ENCODE results near the gene MAD2L2. TPM values are rescaled to one million over a fixed set of nuclear protein-coding genes. Genes with fewer than 3 reads are reported as not detected.

The MAD2L2 gene
- total and polyA plus RNA-seq, 9 donors, result 13.0 to 35.9 (median 27.8) TPM

GRCh38 chr1:11640101-11640500 lies 40.8 kb downstream of the MAD2L2 start:
- no peaks in the 10 kb centered on the region for H3K9me3 ChIP-seq
- H3K4me3 ChIP-seq, result no peak overlapping the region
- TF ChIP-seq CTCF (IDR thresholded peaks at IDR 0.05), result no peak
- no peak for TF ChIP-seq POLR2A (IDR thresholded peaks at IDR 0.05)
- TF ChIP-seq EP300 (IDR thresholded peaks at IDR 0.05), result no peak
- H3K27ac ChIP-seq, result no peak overlapping the region
- no peak for DNase-seq
- intact Hi-C loops (cut with DNase I), result loop anchor here in 2 of 4 donors (2.0 to 5.0 kb wide), 2 partner anchors 397 to 398 kb away; no protein-coding TSS in a partner anchor
- H3K27me3 ChIP-seq, result no peaks in the 10 kb centered on the region
- H3K36me3 ChIP-seq, result no peaks in the 10 kb centered on the region
- WGBS, 3 donors, result 53 to 64% (median 56%) methylated on average over 7 of the region's 7 CpGs
- H3K4me1 ChIP-seq (ENCODE audit: insufficient read depth), result no peaks in the 10 kb centered on the region

GRCh38 chr1:11639372-11639771 lies 41.6 kb downstream of the MAD2L2 start:
- no peaks in the 10 kb centered on the region for H3K36me3 ChIP-seq
- no peaks in the 10 kb centered on the region for H3K9me3 ChIP-seq
- TF ChIP-seq POLR2A (IDR thresholded peaks at IDR 0.05) (no peak), CTCF (IDR thresholded peaks at IDR 0.05) (no peak), EP300 (IDR thresholded peaks at IDR 0.05) (no peak)
- DNase-seq, result no peak
- WGBS, 3 donors, result 76 to 84% (median 79%) methylated on average over 4 of the region's 4 CpGs
- no peaks in the 10 kb centered on the region for H3K4me1 ChIP-seq (ENCODE audit: insufficient read depth)
- intact Hi-C loops (cut with DNase I), result no loop called here
- no peak overlapping the region for H3K4me3 ChIP-seq
- H3K27ac ChIP-seq, result no peak overlapping the region
- no peaks in the 10 kb centered on the region for H3K27me3 ChIP-seq

GRCh38 chr1:11638121-11638520 lies 42.8 kb downstream of the MAD2L2 start:
- TF ChIP-seq EP300 (IDR thresholded peaks at IDR 0.05) (no peak), POLR2A (IDR thresholded peaks at IDR 0.05) (no peak), CTCF (IDR thresholded peaks at IDR 0.05) (no peak)
- Histone ChIP-seq H3K4me1 (ENCODE audit: insufficient read depth) (no peaks in the 10 kb centered on the region), H3K36me3 (no peaks in the 10 kb centered on the region), H3K4me3 (no peak overlapping the region), H3K27me3 (no peaks in the 10 kb centered on the region), H3K9me3 (no peaks in the 10 kb centered on the region), H3K27ac (no peak overlapping the region)
- DNase-seq, result no peak
- WGBS, 3 donors, result 37 to 52% (median 40%) methylated on average over 5 of the region's 5 CpGs
- intact Hi-C loops (cut with DNase I), result no loop called here

GRCh38 chr1:11634365-11635192 lies 46.4 kb downstream of the MAD2L2 start:
- H3K27ac ChIP-seq, result no peak overlapping the region
- intact Hi-C loops (cut with DNase I), result no loop called here
- WGBS, 3 donors, result 55 to 67% (median 62%) methylated on average over 11 of the region's 11 CpGs
- TF ChIP-seq CTCF (IDR thresholded peaks at IDR 0.05), result no peak
- no peak for TF ChIP-seq EP300 (IDR thresholded peaks at IDR 0.05)
- TF ChIP-seq POLR2A (IDR thresholded peaks at IDR 0.05), result no peak
- H3K9me3 ChIP-seq, result no peaks in the 10 kb centered on the region
- no peak overlapping the region for H3K4me3 ChIP-seq
- no peak for DNase-seq
- H3K27me3 ChIP-seq, result no peaks in the 10 kb centered on the region
- H3K36me3 ChIP-seq, result no peaks in the 10 kb centered on the region
- no peaks in the 10 kb centered on the region for H3K4me1 ChIP-seq (ENCODE audit: insufficient read depth)

Data from ovary (tissue), 9 donors.